Smooth muscle cell (in vitro differentiated cells): ENCODE data around the gene UPF2. TPM values are rescaled to one million over a fixed set of nuclear protein-coding genes. Genes with fewer than 3 reads are reported as not detected.
"Not testable (repeated sequence)": the region's sequence is repeated elsewhere in the genome, so short reads cannot be mapped to it uniquely, and the experiment has no call there.

Experiments used
- DNase-seq: peaks from one replicate; lab custom pipeline; 2025; ENCODE audit not compliant: unreplicated experiment; lab: John Stamatoyannopoulos, UW
- H2AFZ ChIP-seq: fragments of 200-600 bp; sonication (generic); 2 replicates; pipeline ENCODE4 v1.6.0; 2016; ENCODE audit warnings: antibody characterized with exemption, low read depth, mild to moderate bottlenecking
- H3F3A ChIP-seq: fragments of 200-600 bp; sonication (generic); 2 replicates; pipeline ENCODE4 v1.6.0; 2017; ENCODE audit warnings: antibody characterized with exemption, low read depth
- H3K27ac ChIP-seq: fragments of 200-600 bp; sonication (generic); 2 replicates; pipeline ENCODE4 v1.5.1; 2016; ENCODE audit warnings: low read depth, mild to moderate bottlenecking
- H3K27me3 ChIP-seq: fragments of 200-600 bp; sonication (generic); 2 replicates; pipeline ENCODE4 v1.6.1; 2016; ENCODE audit warnings: low read depth, mild to moderate bottlenecking
- H3K36me3 ChIP-seq: fragments of 200-600 bp; sonication (generic); 2 replicates; pipeline ENCODE4 v1.5.1; 2016; ENCODE audit warnings: low read depth
- H3K4me1 ChIP-seq: fragments of 200-600 bp; sonication (generic); 2 replicates; pipeline ENCODE4 v1.5.1; 2016; ENCODE audit warnings: low read depth
- H3K4me2 ChIP-seq: fragments of 200-600 bp; sonication (generic); 2 replicates; pipeline ENCODE4 v1.6.0; 2016; ENCODE audit warnings: mild to moderate bottlenecking
- H3K4me3 ChIP-seq: fragments of 200-600 bp; sonication (generic); 2 replicates; pipeline ENCODE4 v1.5.1; 2016; ENCODE audit warnings: mild to moderate bottlenecking
- H3K79me2 ChIP-seq: fragments of 200-600 bp; sonication (generic); 2 replicates; pipeline ENCODE4 v1.6.0; 2016; ENCODE audit warnings: low read depth, mild to moderate bottlenecking
- H3K9ac ChIP-seq: fragments of 200-600 bp; sonication (generic); 2 replicates; pipeline ENCODE4 v1.6.0; 2016; ENCODE audit warnings: low read depth
- H3K9me3 ChIP-seq: fragments of 200-600 bp; sonication (generic); replicated peaks from 2 replicates; pipeline ENCODE4 v1.5.1; 2016; ENCODE audit warnings: low read depth
- H4K20me1 ChIP-seq: fragments of 200-600 bp; sonication (generic); 2 replicates; pipeline ENCODE4 v1.6.0; 2016; ENCODE audit warnings: low read depth
- CTCF ChIP-seq: fragments of 200-600 bp; sonication (generic); IDR thresholded peaks from 2 replicates; pipeline ENCODE4 v1.5.1; 2017; ENCODE audit warnings: borderline replicate concordance, mild to moderate bottlenecking, antibody characterized with exemption; ENCODE audit not compliant: insufficient read depth, poor library complexity, severe bottlenecking
- WGBS: methylation state at CpG from one replicate; pipeline ENCODE4 v1.1.7; 2016; ENCODE audit warnings: low lambda C conversion rate; 5-methylcytosine and 5-hydroxymethylcytosine counted together
- polyA plus RNA-seq: library from polyadenylated mRNA; unstranded; fragments of >200 nt; fragmentation: Nextera tagmentation; extraction: Ambion mirVana; gene quantifications from 2 replicates; pipeline ENCODE4 v1.2.1, GENCODE V29; 2016
- total RNA-seq: library from RNA; depleted of rRNA; stranded (reverse); fragments of >200 nt; gene quantifications from 2 replicates; pipeline ENCODE4 v1.2.3, GENCODE V29; 2014

The UPF2 gene
- total and polyA plus RNA-seq, 2 experiments from 2014 or later, result 9.1 to 13.4 TPM

GRCh38 chr10:12013926-12014325 is 28.7 kb downstream of the UPF2 start:
- TF ChIP-seq CTCF, result no peak
- Histone ChIP-seq H3K27ac (no peak overlapping the region), H3K9me3 (no peaks in the 10 kb centered on the region), H3K4me2 (no peak overlapping the region), H3K4me3 (no peak overlapping the region), H3F3A (no peaks in the 10 kb centered on the region), H3K36me3 (peaks cover 8% of the 10 kb centered on the region), H3K27me3 (no peaks in the 10 kb centered on the region), H4K20me1 (peaks cover 38% of the 10 kb centered on the region), H3K9ac (no peak overlapping the region), H3K79me2 (peaks cover 26% of the 10 kb centered on the region), H3K4me1 (no peaks in the 10 kb centered on the region), H2AFZ (no peak overlapping the region)
- WGBS, result 95% methylated on average over 1 of the region's 1 CpG
- DNase-seq, result no peak

- not testable (repeated sequence) for H3K27ac ChIP-seq, H3K4me1 ChIP-seq, DNase-seq, H3K4me2 ChIP-seq, H3K4me3 ChIP-seq, H3K36me3 ChIP-seq, H3F3A ChIP-seq, H3K9me3 ChIP-seq, H3K27me3 ChIP-seq, H3K9ac ChIP-seq, H2AFZ ChIP-seq
- WGBS, result 99% methylated on average over 6 of the region's 6 CpGs
- Histone ChIP-seq H4K20me1 (peaks cover 33% of the 10 kb centered on the region), H3K79me2 (peaks cover 21% of the 10 kb centered on the region)
These were observed 29.2 kb downstream of the UPF2 start for GRCh38 chr10:12013391-12013790.

GRCh38 chr10:12010353-12010752 is 32.3 kb downstream of the UPF2 start:
- Histone ChIP-seq H3K36me3 (peaks cover 9% of the 10 kb centered on the region), H3K4me1 (no peaks in the 10 kb centered on the region), H3K79me2 (peaks cover 14% of the 10 kb centered on the region)

GRCh38 chr10:12008842-12009241 is 33.8 kb downstream of the UPF2 start:
- H3K9me3 ChIP-seq, H3K27me3 ChIP-seq, H3F3A ChIP-seq, H3K27ac ChIP-seq, H4K20me1 ChIP-seq, H3K4me2 ChIP-seq, H2AFZ ChIP-seq, H3K36me3 ChIP-seq, H3K4me3 ChIP-seq, DNase-seq, H3K79me2 ChIP-seq, H3K4me1 ChIP-seq, H3K9ac ChIP-seq: not testable (repeated sequence)

More at GRCh38 chr10:12010353-12010752, 32.3 kb downstream of the UPF2 start:
- over 99% methylated on average over 4 of the region's 4 CpGs for WGBS
- no peaks in the 10 kb centered on the region for H3F3A ChIP-seq
- no peak overlapping the region for H3K4me2 ChIP-seq
- no peaks in the 10 kb centered on the region for H3K9me3 ChIP-seq
- no peak for DNase-seq
- H4K20me1 ChIP-seq, result peaks cover 17% of the 10 kb centered on the region
- no peaks in the 10 kb centered on the region for H3K27me3 ChIP-seq
- no peak for TF ChIP-seq CTCF
- H2AFZ ChIP-seq, result no peak overlapping the region
- H3K27ac ChIP-seq, result no peak overlapping the region
- H3K4me3 ChIP-seq, result no peak overlapping the region
- H3K9ac ChIP-seq, result no peak overlapping the region

GRCh38 chr10:12006671-12007070 is 35.9 kb downstream of the UPF2 start:
- Histone ChIP-seq H4K20me1 (no peaks in the 10 kb centered on the region), H3K4me1 (no peaks in the 10 kb centered on the region), H3F3A (no peaks in the 10 kb centered on the region), H3K9ac (no peak overlapping the region), H3K9me3 (no peaks in the 10 kb centered on the region), H3K27ac (no peak overlapping the region), H3K79me2 (peaks cover 2% of the 10 kb centered on the region), H3K4me3 (no peak overlapping the region), H3K27me3 (no peaks in the 10 kb centered on the region), H3K4me2 (no peak overlapping the region), H3K36me3 (peaks cover 9% of the 10 kb centered on the region), H2AFZ (no peak overlapping the region)
- 90% methylated on average over 4 of the region's 4 CpGs for WGBS
- no peak for TF ChIP-seq CTCF
- DNase-seq, result no peak
